Esophagus muscularis mucosa (tissue), 4 donors: ENCODE data around the gene MST1R.

ENCODE experiments used
- EP300 ChIP-seq: sonication (generic); formaldehyde crosslinking; IDR thresholded peaks from one replicate; pipeline ENCODE4 v1.6.1; 2017; ENCODE audit warnings: antibody characterized with exemption
- POLR2AphosphoS5 ChIP-seq, 2 donors: sonication (generic); formaldehyde crosslinking; IDR thresholded peaks; one replicate each; pipeline ENCODE4 v1.6.1; 2017; ENCODE audit warnings: antibody characterized with exemption in 2 of 2
- TF ChIP-seq, protein P1 (sequence below), 3 experiments: fragments of 200-600 bp in 2 of 3; fragments of 450-650 bp in 1 of 3; sonication (generic) in 2 of 3; IDR thresholded peaks; one replicate each; pipeline ENCODE4 v1.5.1; 2017 to 2019; ENCODE audit warnings: antibody characterized with exemption in 3 of 3, mild to moderate bottlenecking in 2 of 3, moderate library complexity in 1 of 3

DNA sequence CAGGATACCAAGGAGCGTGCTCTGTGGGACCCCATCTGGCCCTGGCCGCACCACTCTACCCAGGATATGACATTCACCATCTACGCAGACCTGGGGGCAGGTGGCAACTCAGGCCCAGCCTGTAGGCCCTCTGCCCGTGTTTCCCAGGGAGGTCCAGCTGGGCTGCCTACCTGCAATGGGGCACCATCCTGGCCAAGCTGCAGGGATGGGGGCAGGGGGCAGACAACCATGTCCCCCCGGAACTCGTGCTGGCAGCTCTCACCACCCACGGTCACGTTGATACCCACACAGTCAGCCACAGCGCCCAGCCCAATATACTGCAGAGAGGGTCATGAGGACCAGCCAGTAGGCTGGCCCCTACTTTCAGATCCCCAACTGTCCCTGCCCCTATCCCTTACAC is 7.9 kb downstream of the MST1R start:
- TF ChIP-seq, protein P1, sequence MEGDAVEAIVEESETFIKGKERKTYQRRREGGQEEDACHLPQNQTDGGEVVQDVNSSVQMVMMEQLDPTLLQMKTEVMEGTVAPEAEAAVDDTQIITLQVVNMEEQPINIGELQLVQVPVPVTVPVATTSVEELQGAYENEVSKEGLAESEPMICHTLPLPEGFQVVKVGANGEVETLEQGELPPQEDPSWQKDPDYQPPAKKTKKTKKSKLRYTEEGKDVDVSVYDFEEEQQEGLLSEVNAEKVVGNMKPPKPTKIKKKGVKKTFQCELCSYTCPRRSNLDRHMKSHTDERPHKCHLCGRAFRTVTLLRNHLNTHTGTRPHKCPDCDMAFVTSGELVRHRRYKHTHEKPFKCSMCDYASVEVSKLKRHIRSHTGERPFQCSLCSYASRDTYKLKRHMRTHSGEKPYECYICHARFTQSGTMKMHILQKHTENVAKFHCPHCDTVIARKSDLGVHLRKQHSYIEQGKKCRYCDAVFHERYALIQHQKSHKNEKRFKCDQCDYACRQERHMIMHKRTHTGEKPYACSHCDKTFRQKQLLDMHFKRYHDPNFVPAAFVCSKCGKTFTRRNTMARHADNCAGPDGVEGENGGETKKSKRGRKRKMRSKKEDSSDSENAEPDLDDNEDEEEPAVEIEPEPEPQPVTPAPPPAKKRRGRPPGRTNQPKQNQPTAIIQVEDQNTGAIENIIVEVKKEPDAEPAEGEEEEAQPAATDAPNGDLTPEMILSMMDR (IDR thresholded peaks at IDR 0.05) = no peak
- no peak for TF ChIP-seq POLR2AphosphoS5 (IDR thresholded peaks at IDR 0.05)
- no peak for TF ChIP-seq EP300
